Activated naive CD8-positive, alpha-beta T cell (primary cell): ENCODE results near the gene PFN3.
"Not testable (repeated sequence)": the region's sequence is repeated elsewhere in the genome, so short reads cannot be mapped to it uniquely, and the experiment has no call there.

ENCODE experiments used
- H3K27ac Mint-ChIP-seq: one replicate; pipeline ENCODE4 v1.8.0; 2021; ENCODE audit warnings: mixed read lengths
- H3K27me3 Mint-ChIP-seq: one replicate; pipeline ENCODE4 v1.8.0; 2021; ENCODE audit warnings: mixed read lengths
- H3K36me3 Mint-ChIP-seq: one replicate; pipeline ENCODE4 v1.8.0; 2021; ENCODE audit warnings: mixed read lengths
- H3K4me1 Mint-ChIP-seq: one replicate; pipeline ENCODE4 v1.8.0; 2021; ENCODE audit warnings: low read depth, mixed read lengths
- H3K4me3 Mint-ChIP-seq: one replicate; pipeline ENCODE4 v1.8.0; 2021; ENCODE audit warnings: mild to moderate bottlenecking, mixed read lengths
- H3K9me3 Mint-ChIP-seq: one replicate; pipeline ENCODE4 v1.8.0; 2021; ENCODE audit warnings: low read depth, mixed read lengths

The PFN3 gene

GRCh38 chr5:177420472-177420871, 20.0 kb upstream of the PFN3 start:
- not testable (repeated sequence) for H3K36me3 Mint-ChIP-seq, H3K9me3 Mint-ChIP-seq, H3K4me3 Mint-ChIP-seq, H3K27ac Mint-ChIP-seq, H3K27me3 Mint-ChIP-seq
- peaks cover 11% of the 10 kb centered on the region for H3K4me1 Mint-ChIP-seq

GRCh38 chr5:177419046-177419445, 18.6 kb upstream of the PFN3 start:
- H3K4me3 Mint-ChIP-seq = no peak overlapping the region
- H3K27me3 Mint-ChIP-seq = no peaks in the 10 kb centered on the region
- no peaks in the 10 kb centered on the region for H3K36me3 Mint-ChIP-seq
- H3K4me1 Mint-ChIP-seq = peaks cover 10% of the 10 kb centered on the region
- no peak overlapping the region for H3K27ac Mint-ChIP-seq
- H3K9me3 Mint-ChIP-seq = no peaks in the 10 kb centered on the region

DNA sequence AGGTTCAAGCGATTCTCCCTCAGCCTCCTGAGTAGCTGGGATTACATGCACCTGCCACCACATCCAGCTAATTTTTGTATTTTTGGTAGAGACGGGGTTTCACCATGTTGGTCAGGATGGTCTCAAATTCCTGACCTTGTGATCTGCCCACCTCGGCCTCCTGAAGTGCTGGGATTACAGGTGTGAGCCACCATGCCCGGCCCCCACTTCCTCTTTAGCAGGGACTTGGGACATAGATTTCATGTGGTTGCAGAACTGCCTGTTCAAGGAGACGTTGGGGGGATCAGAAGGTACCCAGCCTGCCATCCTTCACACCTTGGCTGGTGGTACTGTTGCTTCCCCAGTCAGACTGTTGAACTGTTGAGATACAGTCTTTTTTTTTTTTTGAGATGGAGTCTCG, 16.6 kb upstream of the PFN3 start:
- not testable (repeated sequence) for H3K36me3 Mint-ChIP-seq, H3K27me3 Mint-ChIP-seq, H3K27ac Mint-ChIP-seq, H3K4me3 Mint-ChIP-seq, H3K9me3 Mint-ChIP-seq
- peaks cover 18% of the 10 kb centered on the region for H3K4me1 Mint-ChIP-seq

DNA sequence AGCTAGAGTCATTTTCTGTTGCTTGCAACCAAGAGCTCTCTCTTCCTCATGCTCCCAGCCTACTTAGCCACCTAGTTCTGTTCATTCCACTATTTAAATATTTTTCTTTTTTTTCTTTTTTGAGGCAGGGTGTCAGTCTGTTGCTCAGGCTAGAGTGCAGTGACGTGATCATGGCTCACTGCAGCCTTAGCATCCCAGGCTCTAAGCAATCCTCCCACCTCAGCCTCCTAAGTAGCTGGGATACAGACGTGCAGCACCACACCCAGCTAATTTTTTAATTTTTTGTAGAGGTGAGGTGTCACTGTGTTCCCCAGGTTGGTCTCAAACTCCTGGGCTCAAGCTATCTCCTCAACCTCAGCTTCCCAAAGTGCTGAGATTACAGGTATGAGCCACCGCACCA, 14.0 kb upstream of the PFN3 start:
- no peaks in the 10 kb centered on the region for H3K9me3 Mint-ChIP-seq
- H3K4me1 Mint-ChIP-seq = peaks cover 25% of the 10 kb centered on the region
- H3K4me3 Mint-ChIP-seq = no peak overlapping the region
- H3K27ac Mint-ChIP-seq = no peak overlapping the region
- H3K36me3 Mint-ChIP-seq = no peaks in the 10 kb centered on the region
- H3K27me3 Mint-ChIP-seq = no peaks in the 10 kb centered on the region

DNA sequence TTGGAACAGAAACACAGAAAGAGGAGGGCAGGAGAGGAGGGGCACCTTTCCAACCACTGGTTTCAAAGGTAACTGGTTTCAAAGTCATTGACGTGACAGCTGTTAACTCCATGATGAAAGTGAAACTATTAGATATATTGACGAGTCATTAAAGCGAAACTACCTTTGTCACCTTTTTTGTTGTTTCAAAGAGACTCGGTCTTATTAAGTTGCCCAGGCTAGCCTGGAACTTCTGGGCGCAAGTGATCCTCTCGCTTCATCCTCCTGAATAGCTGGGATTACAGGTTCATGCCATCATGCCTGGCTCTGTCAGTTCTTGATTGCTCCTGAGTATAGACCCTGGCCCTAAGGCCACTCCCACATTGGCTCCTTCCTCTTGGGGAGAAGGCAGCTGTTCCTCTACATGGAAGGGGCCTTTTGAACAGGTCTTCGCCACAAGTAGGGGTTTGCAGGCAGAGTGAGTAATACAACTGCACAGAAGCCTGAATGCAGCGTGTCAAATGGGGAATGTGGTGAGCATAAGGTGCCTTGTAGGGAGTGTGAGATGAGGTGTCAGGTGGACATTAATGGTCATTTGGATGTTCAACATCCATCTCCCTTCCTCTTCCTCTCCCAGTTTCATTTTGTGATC, 12.3 kb upstream of the PFN3 start:
- H3K27me3 Mint-ChIP-seq = no peaks in the 10 kb centered on the region
- H3K4me3 Mint-ChIP-seq = no peak overlapping the region
- H3K4me1 Mint-ChIP-seq = peaks cover 25% of the 10 kb centered on the region
- no peaks in the 10 kb centered on the region for H3K36me3 Mint-ChIP-seq
- no peak overlapping the region for H3K27ac Mint-ChIP-seq
- H3K9me3 Mint-ChIP-seq = no peaks in the 10 kb centered on the region

GRCh38 chr5:177410575-177410974, 10.1 kb upstream of the PFN3 start:
- Mint-ChIP-seq H3K9me3 (no peaks in the 10 kb centered on the region), H3K4me1 (peaks cover 23% of the 10 kb centered on the region), H3K36me3 (no peaks in the 10 kb centered on the region), H3K27ac (no peak overlapping the region), H3K4me3 (no peak overlapping the region), H3K27me3 (no peaks in the 10 kb centered on the region)

DNA sequence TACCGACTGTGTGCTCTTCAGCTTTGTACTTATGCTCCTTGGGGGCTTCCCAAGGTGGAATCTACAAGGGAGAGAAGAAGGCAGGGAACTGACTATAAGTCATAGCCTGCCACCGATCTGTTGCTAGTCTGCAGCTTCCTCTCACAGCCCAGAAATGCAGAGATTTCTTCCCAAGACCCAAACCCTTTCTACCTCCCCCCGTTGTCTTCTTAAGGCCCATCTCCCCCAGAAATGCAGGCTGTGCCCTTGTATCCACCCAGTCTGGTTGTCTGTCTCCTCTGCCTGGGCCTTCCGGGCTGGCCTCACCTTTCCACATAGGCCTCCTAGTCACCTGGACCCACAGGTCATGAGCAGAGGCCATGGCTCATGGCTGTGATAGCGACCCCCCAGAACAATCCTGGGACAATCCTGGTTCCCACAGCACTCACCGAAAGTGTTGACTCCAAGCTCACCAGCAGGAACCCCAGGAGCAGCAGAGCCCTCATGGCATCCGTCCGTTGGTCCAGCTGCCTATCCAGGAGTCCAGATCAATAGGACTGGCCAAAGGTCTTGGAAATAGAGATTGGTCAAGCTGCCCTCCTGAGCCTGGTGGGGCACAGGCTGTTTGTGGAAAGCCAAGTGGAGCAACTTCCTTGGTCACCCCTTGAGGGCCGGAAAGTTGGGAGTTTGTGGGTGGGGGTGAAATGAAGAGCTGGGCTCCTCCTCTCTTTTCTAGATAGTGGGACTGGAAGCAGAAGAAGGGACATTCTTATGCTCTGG, 8.8 kb upstream of the PFN3 start, which contains the start of gene F12:
F12 (minus strand) TSS at position 522 of the 759 bp plus-strand sequence; CDS start at position 485, 37 bp downstream.
- Mint-ChIP-seq H3K27me3 (no peaks in the 10 kb centered on the region), H3K27ac (no peak within 1 kb of the TSS), H3K9me3 (no peaks in the 10 kb centered on the region), H3K36me3 (no peaks in the 10 kb centered on the region), H3K4me1 (peaks cover 25% of the 10 kb centered on the region), H3K4me3 (no peak within 1 kb of the TSS)

- Mint-ChIP-seq H3K9me3 (no peaks in the 10 kb centered on the region), H3K27me3 (no peaks in the 10 kb centered on the region), H3K27ac (no peak overlapping the region), H3K36me3 (no peaks in the 10 kb centered on the region), H3K4me1 (peaks cover 25% of the 10 kb centered on the region), H3K4me3 (no peak overlapping the region)
These were observed 5.3 kb upstream of the PFN3 start for GRCh38 chr5:177405805-177406204.

DNA sequence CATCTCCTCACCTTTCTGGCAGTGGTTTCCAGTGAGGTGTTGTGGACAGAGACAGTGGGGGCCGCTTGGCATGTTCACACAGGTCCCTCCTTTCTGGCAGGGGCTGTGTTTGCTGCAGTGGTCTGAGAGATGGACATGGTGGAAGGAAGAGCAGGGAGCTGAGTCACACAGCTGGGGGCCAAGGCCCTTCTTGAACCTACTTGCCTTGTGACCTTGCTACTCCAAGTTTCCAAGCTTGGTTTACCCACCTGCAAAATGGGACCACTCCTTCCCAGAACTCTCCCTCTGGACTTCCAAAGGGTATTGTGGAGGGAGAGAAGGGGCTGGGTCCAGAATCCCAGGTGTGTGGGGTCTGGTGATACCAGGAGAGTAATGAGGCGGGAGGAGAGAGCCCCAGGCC, 4.9 kb upstream of the PFN3 start:
- Mint-ChIP-seq H3K36me3 (no peaks in the 10 kb centered on the region), H3K27ac (no peak overlapping the region), H3K27me3 (no peaks in the 10 kb centered on the region), H3K9me3 (no peaks in the 10 kb centered on the region), H3K4me1 (peaks cover 21% of the 10 kb centered on the region), H3K4me3 (peak overlapping the region; percentile 30)

- Mint-ChIP-seq H3K36me3 (no peaks in the 10 kb centered on the region), H3K9me3 (no peaks in the 10 kb centered on the region), H3K4me1 (peaks cover 21% of the 10 kb centered on the region), H3K27me3 (no peaks in the 10 kb centered on the region), H3K27ac (no peak overlapping the region), H3K4me3 (peak overlapping the region; percentile 23)
These were observed 4.2 kb upstream of the PFN3 start for GRCh38 chr5:177404641-177405179.

GRCh38 chr5:177403792-177404640, 3.6 kb upstream of the PFN3 start:
- peaks cover 21% of the 10 kb centered on the region for H3K4me1 Mint-ChIP-seq
- H3K9me3 Mint-ChIP-seq = no peaks in the 10 kb centered on the region
- H3K27ac Mint-ChIP-seq = no peak overlapping the region
- H3K36me3 Mint-ChIP-seq = no peaks in the 10 kb centered on the region
- no peaks in the 10 kb centered on the region for H3K27me3 Mint-ChIP-seq
- peak overlapping the region; percentile 82 for H3K4me3 Mint-ChIP-seq

DNA sequence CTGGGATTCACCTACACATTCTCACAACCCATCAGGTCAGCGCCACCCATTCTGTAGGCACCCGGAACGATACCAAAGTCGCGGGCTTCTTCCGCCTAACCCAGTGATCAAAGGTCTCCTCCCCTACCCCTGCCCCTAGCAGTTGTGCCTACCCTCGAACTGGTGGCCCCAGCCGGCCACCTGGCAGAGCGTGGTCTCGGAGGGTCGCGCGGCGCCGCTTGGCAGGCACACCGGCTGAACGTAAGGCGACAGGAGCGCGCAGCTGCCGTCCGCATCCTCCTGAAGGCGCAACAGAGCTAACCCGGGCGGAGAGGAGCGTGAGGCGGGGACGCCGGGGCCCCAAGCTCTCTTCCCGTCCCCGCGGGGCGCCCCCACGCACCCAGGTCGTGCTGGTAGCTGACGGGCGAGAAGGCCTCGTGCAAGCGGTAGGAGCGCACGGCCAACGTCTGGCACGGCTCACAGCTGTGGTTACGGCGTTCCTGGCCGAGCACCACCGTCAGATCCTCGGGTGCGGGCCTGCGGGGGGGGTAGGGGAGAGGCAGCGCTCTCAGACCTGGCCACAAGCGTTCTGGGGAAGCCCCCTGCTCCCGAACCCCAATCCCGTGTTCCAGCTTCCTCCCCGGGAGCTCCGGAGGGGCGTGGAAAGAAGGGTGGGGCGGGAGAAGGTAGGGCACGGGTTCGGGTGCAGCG, 2.8 kb upstream of the PFN3 start:
- Mint-ChIP-seq H3K36me3 (no peaks in the 10 kb centered on the region), H3K27ac (no peak overlapping the region), H3K27me3 (no peaks in the 10 kb centered on the region), H3K4me1 (peaks cover 21% of the 10 kb centered on the region), H3K4me3 (peak overlapping the region; percentile 82), H3K9me3 (no peaks in the 10 kb centered on the region)

GRCh38 chr5:177402271-177403043, 2.0 kb upstream of the PFN3 start:
- Mint-ChIP-seq H3K9me3 (no peaks in the 10 kb centered on the region), H3K27ac (no peak overlapping the region), H3K4me1 (peaks cover 21% of the 10 kb centered on the region), H3K27me3 (no peaks in the 10 kb centered on the region), H3K36me3 (no peaks in the 10 kb centered on the region), H3K4me3 (peak overlapping the region; percentile 82)

- Mint-ChIP-seq H3K4me1 (peaks cover 8% of the 10 kb centered on the region), H3K27ac (no peak overlapping the region), H3K27me3 (no peaks in the 10 kb centered on the region)
These were observed 2.5 kb downstream of the PFN3 start for GRCh38 chr5:177397875-177398390.

More at GRCh38 chr5:177397875-177398390, 2.5 kb downstream of the PFN3 start:
- H3K4me3 Mint-ChIP-seq = no peak overlapping the region
- H3K9me3 Mint-ChIP-seq = no peaks in the 10 kb centered on the region
- no peaks in the 10 kb centered on the region for H3K36me3 Mint-ChIP-seq
